Spleen (tissue), 7 donors: ENCODE results near the gene LRRC23.

ENCODE experiments used
- POLR2A ChIP-seq, 3 donors: fragments of 450-650 bp; IDR thresholded peaks; one replicate each; pipeline ENCODE4 v1.5.1; 2017; ENCODE audit warnings: antibody characterized with exemption in 3 of 3, mild to moderate bottlenecking in 1 of 3
- POLR2AphosphoS5 ChIP-seq, 3 donors: sonication (generic); formaldehyde crosslinking; IDR thresholded peaks; one replicate each; pipeline ENCODE4 v1.5.1; 2017; ENCODE audit warnings: antibody characterized with exemption in 3 of 3
- TF ChIP-seq, protein P1 (sequence below), 11 experiments: fragments of 200-600 bp in 7 of 11; fragments of 450-650 bp in 4 of 11; sonication (generic) in 4 of 11; IDR thresholded peaks in 8 of 11; conservative IDR thresholded peaks in 3 of 11; 1 replicate in 7 of 11; 2 replicates in 4 of 11; pipeline versions ENCODE4 v1.4.0 to v1.8.0; 2016 to 2021; ENCODE audit warnings: antibody characterized with exemption in 11 of 11, inconsistent platforms in 4 of 11, mild to moderate bottlenecking in 1 of 11
- donor health status: DM: no; HTN: no; CAD: no; lungs with moderate emphysema.
- donor health status: DM: no; HTN: no; CAD: no.
- donor health status: DM: no; HTN: no; CAD: no.

DNA sequence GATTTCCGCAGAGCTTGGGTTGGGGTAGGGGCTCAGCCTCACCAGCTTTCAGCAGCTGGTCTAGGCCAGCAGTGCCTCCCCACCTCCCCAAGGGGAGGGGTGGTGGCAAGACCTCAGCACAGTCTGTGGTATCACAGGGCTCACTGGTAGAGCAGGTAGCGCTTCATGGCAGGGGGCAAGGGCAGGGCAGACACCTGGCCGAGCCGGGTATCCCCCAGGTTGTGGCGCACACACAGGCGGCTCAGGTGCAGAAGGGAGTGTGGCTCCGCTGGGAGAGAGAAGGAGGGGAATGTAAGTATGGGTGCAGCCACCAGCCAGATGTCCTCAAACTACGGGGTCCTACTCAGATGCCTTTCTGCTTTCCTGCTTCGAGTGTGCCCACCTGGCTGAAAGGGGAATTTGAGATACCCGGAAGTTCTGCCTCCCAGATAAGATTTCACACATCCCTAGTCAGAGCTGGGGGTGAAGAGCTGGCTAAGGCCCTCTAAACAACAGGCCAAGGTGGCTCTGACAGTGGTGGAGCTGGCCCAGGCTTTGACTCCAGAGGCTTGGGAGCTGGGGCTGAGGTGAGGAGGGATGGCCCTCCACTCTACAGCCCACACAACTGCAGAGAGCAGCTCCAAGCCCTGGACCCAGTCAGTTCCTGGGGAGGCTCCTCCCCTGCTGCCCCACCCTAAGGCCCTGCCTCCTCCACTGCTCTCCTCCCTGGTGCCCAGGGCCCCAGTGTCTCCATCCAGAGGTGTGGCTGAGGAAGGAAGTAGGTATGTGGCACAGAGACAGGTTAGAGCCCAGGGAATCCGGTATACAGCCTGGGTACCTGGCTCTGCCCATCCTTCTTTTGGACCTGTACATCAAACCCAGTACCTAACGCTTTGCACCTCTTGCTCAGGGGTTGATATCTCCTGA lies 33.3 kb upstream of the LRRC23 start:
- TF ChIP-seq, protein P1, sequence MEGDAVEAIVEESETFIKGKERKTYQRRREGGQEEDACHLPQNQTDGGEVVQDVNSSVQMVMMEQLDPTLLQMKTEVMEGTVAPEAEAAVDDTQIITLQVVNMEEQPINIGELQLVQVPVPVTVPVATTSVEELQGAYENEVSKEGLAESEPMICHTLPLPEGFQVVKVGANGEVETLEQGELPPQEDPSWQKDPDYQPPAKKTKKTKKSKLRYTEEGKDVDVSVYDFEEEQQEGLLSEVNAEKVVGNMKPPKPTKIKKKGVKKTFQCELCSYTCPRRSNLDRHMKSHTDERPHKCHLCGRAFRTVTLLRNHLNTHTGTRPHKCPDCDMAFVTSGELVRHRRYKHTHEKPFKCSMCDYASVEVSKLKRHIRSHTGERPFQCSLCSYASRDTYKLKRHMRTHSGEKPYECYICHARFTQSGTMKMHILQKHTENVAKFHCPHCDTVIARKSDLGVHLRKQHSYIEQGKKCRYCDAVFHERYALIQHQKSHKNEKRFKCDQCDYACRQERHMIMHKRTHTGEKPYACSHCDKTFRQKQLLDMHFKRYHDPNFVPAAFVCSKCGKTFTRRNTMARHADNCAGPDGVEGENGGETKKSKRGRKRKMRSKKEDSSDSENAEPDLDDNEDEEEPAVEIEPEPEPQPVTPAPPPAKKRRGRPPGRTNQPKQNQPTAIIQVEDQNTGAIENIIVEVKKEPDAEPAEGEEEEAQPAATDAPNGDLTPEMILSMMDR (IDR thresholded peaks at IDR 0.05 in 8 of 11, conservative IDR thresholded peaks at IDR 0.05 in 3 of 11), result no peak
- TF ChIP-seq POLR2A (IDR thresholded peaks at IDR 0.05) (no peak), POLR2AphosphoS5 (IDR thresholded peaks at IDR 0.05) (peak in 2 of 3 donors; percentile 34 to 56)
